ENCODE data around the gene ZNF423.
"Not testable (repeated sequence)": the region's sequence is repeated elsewhere in the genome, so short reads cannot be mapped to it uniquely, and the experiment has no call there.

ZNF423 gene

DNA sequence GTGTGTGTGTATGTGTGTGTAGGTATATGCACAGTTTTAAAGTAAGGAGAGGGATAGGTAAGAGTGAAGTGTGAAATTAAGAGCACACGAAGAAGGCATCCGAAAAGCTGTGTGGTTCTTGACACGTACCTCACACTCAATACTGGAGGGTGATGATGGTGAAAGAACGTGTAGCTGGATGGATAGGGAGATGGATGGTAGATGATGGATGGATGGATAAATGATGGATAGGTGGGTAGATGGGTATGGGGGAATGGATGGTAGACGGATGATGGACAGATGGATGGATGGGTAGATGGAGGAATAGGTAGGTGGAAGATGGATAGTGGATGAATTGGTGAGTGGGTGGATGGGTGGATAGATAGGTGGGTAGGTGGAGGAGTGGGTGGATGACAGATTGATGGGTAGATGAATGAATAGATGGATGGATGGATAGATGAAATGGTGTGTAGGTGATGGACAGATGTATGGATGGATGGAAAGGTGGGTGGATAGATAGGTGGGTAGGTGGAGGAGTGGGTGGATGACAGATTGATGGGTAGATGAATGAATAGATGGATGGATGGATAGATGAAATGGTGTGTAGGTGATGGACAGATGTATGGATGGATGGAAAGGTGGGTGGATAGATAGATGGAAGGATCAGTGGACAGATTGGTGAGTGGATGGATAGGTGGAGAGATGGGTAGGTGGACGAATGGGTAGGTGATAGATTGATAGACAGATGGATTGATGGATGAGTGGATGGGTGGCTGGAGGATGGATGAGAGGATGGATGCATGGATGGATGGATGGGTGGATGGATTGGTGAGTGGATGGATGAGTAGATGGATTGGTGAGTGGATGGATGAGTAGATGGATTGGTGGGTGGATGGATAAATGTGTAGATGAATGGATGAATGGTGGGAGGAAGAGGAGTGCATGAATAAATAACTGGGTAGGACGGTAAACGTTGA lies 349.6 kb downstream of the ZNF423 start:
- DNase-seq (ENCODE audit: low read depth): not testable (repeated sequence)

DNA sequence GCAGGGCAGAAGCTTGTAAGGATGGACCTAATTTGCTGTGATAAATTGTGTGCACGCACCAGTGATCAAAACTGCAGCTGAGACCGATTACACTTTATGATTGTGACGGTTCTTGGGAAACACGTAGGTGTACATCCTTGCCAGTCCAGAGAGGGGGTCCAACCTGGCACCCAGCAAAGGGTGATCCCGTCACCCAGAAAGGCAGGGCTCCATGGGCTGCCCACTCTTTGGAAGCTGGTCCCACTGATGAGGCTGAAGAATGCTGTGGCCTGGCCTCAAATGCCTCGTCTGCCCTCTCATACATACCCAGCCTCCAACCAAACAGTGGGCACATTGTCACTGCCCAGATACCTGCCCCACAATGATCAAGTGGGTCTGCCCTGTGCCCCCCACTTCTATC lies 350.4 kb downstream of the ZNF423 start:
- DNase-seq (ENCODE audit: low read depth): no peak

DNA sequence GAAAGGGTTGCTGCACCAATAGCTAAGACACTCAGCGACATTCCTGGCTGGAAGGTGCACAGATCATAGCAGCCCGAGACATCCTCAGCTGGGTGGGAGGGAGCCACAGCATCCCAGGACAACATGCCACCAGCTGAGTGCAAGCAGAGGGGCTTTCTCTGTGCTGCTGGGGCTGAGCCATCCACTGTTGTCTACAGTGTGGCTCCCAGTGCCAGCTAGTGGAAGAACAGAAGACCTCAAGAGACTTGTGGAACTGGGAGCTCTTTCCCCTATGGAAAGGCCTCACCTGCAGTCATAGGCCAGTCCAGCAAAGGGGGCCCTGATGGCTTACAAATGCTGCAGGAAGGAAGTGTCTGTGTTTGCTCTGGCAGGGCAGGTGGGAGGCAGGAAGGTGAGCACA lies 351.3 kb downstream of the ZNF423 start:
- DNase-seq (ENCODE audit: low read depth): no peak

DNA sequence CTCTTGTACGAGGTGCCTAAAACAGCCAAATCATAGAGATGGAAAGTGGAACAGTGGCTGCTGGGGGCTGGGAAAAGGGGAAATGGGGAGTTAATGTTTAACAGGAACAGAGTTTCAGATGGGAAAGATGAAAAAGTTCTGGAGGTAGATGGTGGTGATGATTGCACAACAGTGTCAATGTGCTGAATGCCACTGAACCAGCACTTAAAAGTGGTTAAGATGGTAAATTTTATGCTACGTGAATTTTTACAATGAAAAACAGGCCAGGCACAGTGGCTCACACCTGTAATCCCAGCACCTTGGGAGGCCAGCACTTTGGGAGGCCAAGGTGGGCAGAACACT lies 351.9 kb downstream of the ZNF423 start:
- no peak for DNase-seq (ENCODE audit: low read depth)

DNA sequence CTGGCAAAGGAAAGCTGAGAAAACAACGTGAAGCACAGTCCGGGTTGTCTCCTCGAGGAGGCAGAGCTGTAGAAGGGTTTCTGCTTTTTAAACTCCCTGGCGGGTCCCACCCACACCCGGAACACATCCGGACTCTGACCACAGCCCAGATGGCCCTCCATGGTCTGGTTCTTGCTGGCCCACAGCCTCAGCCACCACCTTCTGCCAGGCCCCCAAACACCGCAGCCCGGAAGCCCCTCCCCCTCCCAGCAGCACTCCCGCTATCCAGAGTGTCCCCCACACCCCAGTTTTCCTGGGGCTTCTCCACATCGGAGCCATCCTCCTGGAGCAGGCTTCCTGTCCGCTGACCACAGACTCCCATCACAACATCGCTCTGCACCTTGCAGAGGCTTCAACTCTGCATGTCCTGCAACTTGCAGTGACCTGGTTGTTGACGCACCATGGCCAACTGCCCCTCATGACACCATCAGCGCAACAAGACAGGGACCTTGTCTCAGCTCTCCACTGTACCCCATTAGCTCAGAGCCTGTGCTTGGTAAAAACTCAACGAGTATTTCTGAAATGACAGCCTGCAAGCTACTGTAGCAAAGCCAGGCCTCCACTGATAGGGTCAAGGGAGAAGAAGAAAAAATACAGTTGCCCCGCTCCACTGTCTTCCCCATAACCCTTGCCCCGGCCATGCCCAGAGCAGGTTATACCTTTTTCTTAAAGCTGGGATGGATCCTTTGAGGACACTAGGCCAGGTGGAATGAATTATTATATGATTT lies 352.5 kb downstream of the ZNF423 start:
- DNase-seq (ENCODE audit: low read depth): no peak

DNA sequence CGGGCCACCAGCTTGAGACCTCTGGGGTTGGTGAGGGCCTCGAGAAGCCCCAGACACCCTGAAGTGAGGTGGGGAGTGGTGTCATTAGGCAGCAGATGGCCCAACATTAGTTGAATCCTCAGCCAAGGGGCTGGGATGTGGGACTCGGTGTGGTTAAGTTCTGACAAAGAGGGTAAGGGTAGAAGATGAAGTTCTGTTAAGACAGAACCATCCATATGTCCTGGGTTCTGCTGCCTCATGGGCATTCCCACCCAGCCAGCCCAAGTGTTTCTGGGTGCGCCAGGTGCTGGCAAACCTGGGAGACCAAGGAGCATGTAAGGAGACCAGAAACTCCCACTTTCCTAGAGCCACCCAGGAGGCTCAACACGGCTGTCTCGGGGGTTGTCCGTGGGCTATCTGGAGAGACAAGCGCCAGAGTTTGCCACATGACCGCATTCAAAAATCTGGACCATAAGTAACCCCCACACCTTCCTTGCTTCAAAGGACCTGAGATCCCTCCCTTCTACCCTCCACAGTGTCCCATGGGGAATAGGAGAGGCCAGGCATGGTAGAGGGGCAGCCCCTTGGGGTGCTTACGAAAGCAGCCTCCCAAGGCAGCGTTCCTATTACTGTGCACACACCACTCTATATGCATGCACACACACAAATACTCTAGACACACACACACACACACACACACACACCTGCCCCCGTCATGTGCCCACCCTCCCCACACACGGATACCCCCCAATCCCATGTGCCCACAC lies 353.6 kb downstream of the ZNF423 start:
- DNase-seq (ENCODE audit: low read depth): no peak

DNA sequence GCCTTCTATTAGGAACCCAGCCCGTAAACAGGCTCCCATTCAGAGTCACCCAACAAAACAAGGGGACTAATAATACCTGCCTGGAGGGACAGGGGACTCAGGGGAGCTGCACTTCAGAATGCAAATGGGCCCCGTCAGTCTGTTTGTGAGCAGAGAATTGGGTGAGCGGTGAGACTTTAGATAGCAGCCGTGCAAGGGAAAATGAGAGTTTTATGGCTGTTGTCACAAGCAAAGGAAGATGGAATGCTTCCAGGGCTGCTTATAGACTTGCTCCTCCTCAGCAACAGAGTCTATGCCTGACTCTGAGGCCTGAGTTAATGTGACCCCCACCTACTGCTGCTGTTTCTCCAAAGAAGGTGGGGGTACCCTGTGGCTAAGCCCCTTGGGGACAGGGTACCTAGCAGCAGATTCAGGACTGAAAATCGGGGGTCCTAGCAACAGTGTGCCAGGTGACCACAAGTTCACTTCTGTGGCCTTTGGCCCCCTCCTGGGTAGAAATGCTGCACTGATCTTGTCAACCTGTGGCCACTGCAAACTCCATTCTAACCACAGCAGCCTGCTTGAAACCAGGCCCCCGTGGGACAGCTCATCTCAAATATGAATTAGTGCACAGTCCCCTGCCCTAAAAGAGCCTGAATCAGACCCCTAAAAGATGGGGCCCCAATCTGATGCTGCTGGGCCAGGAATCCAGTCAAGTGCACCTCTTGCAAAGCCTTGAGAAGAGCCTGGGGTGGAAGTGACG lies 355.9 kb downstream of the ZNF423 start:
- no peak for DNase-seq (ENCODE audit: low read depth)

DNA sequence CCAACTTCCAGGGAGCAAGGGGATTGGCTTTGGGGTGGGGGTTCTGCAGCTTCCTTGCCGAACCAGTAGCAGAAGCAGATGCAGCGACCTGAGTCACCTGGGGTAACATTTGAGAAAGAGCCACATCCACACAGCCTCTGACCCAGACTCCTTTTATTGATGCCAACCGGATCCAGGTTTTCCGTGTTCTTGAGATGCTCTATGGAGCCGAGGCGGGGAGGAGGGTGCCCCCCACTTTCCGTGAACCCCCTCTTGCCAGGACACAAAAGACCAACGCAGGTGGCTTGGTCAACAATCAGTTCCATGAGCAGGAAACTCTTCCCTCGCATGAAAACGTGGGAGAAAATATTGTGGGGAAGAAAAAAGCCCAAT lies 356.5 kb downstream of the ZNF423 start:
- DNase-seq (ENCODE audit: low read depth): no peak

DNA sequence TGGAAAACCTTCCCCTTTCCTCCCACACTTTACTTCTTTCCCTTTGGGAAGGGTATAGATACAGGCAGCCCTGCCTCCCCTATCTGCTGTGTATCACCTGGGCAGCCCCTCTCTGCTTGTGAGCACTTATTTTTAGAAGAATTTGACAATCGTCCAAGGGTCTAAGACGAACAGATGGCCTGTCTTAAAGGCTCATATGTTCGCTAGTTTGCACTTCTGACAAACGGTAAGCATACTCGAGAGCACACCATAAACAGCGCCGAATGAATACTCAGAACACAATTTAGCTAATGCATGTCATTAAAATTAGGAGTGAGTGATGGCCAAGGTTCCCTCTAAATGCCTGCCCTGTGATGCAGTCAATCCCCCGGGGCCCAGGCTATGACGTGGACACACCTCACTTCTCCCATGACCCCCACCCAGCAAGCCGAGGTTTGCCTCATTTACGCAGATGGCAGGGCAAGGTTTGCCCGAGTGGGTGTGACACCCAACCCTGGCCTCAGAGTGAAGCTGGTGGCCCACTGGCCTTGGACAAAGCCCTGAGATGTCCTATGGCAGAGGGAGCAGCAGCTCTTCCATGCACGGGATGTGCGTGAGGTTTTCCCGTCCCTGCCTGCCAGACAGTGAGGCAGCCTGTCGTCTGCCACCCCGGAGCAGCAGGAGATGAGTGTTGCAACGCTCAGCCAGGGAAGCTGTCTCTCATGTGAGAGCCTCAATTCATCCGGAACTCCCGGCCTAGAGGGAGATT lies 357.1 kb downstream of the ZNF423 start:
- no peak for DNase-seq (ENCODE audit: low read depth)

DNA sequence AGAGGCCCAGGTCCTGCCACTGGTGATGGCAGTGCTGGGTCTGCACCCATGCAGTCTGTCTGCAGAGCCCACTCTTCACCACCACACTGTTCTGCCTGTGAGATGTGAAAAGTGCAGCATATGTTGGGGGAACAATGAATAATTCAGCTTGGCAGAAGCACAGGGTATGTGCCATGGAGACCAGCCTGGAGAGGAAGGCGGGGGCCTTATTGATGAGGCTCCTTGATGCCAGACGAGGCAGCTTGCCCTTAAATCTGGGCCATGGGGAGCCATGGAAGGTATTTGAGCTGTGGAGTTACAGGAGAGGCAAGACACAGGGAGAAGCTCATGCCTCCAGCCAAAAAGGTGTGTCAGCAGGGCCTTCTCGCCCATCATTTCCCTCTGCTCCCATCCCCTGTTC lies 357.6 kb downstream of the ZNF423 start:
- DNase-seq (ENCODE audit: low read depth): no peak

DNA sequence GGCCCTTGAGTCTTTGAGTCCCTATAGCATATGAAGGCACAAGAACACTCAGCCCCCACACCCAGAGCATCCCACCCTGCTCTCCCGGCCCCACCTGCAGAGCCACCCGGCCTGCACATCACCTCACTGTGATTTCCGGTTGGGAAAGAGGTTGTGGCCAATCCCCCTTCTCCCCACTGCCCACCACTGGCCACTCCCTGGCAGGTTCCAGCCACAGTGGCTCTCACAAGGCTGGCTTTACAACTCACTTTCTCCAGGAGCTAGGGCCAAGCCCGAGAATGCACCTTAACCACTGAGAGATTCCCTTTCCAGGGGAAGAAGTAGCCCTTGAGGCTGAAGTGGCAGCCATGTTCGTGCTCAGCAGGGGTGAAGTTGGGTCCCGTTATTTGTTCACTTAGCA lies 358.4 kb downstream of the ZNF423 start:
- no peak for DNase-seq (ENCODE audit: low read depth)

DNA sequence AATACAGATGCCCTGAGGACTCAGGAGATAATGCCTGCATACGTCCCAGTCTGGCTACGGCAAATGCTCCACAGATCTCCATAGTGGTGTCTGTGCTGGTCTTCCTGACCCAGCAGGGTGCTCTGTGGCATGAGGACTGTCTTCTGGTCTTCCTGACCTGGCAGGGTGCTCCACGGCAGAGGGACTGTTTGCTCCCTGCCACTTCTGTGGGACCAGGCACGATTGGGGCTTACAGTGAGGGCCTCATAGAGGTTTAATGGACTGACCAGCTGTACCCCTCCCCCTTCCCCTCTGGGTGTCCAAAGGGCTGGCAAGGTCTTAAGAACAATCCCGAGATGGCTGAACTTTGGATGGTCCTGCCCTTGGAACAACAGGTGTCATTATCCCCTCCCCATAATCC lies 359.3 kb downstream of the ZNF423 start:
- DNase-seq (ENCODE audit: low read depth): no peak

DNA sequence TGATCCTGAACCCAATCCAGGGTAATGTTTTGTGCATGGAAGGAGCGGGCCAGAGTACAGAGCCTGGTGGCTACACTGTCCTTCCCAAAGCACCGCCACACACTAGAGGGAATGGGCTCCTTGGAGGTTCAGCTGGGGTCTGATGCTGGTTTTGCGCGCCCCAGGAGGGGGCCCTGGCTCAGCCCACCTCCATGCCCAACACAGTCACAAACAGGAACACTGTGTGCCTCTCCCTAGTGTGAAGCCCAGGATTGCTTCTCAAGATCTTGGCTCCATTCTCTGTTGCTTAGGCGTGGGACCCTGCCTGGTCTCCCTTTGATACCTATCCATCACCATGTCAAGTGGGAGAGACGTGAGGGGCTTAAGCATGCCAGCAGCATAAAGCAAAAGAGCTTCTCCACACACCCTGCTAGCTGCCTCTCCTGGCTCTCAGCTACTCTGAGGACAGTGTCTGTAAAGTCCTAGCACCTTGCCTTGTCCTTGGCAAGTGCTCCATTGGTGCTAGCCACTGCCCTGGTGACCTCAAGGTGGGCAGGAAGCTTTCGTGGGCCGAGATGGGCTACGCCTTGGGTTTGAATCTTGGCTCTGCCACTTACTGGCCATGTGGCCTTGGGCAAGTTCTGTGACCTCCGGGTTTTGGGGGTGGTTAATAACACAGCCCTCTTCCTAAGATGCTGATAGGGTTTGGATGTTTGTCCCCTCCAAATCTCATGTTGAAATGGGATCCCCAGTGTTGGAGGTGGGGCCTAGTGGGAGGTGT lies 360.1 kb downstream of the ZNF423 start:
- DNase-seq (ENCODE audit: low read depth): no peak

DNA sequence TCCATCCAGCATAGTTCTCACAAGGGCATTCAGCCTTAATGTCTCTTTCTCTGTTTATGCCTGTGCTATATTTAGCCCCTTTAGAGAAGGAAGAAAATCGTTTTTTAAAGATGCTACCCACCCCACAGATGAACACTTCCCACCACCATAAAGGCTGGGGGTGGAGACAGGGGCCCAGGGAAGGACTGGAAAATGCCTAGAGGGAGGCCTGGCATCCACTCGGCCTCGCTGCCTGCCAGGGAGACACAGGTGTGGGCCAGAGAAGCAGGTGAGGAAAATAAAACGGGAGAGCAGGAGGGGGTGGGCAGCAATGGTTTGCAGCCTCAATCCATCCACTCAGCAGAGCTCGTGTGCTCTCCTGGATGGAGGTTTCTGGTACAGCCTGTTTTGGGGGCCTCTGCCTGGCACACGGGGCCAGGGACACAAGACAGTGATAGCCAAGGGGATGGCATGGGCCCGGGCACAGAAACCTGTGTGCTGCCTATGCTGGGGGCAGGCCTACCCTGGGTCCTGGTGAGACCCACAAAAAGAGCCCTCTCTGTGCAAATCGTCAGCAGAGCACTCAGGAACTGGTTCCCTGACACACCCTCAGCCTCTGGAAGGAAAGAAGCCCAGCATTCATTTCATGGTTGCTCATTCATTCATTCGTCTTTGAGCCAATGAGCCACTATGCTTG lies 360.9 kb downstream of the ZNF423 start:
- DNase-seq (ENCODE audit: low read depth): no peak

DNA sequence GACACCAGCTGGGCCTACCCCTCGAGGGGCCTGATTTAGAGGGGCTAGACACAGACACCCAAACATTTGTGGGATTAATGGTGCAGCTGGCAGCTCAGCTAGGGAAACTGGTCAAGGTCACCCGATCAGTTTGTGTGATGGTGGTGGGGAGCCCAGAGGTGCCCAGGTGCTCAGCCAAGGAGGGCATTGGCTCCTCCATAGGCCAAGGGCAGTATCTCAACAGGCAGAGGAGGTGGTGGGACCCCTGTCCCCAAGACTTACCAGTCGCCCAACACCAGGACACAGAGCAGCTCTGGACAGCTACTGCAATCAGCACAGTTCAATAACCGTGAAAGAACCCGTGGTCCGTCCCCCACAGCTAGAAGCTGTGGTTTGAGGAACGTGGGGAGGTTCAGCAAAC lies 361.4 kb downstream of the ZNF423 start:
- DNase-seq (ENCODE audit: low read depth): no peak

DNA sequence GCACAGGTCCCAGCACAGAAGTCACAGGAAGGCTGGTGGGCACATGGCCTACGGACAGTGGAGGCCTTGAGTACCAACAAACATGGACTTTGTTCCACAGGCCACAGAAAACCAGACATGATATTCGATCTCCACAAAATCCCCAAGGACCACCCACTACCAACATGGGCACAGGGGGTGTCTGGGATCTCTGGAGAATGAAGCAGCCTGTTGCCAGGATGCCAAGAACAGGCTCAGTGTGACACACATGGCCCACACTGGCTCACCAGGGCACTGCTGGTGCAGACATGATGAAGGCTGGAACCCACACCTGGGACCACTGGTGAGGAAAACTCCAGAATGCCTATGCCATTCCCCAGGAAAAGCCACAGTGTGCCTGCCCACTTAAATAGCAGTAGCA lies 362.1 kb downstream of the ZNF423 start:
- no peak for DNase-seq (ENCODE audit: low read depth)

DNA sequence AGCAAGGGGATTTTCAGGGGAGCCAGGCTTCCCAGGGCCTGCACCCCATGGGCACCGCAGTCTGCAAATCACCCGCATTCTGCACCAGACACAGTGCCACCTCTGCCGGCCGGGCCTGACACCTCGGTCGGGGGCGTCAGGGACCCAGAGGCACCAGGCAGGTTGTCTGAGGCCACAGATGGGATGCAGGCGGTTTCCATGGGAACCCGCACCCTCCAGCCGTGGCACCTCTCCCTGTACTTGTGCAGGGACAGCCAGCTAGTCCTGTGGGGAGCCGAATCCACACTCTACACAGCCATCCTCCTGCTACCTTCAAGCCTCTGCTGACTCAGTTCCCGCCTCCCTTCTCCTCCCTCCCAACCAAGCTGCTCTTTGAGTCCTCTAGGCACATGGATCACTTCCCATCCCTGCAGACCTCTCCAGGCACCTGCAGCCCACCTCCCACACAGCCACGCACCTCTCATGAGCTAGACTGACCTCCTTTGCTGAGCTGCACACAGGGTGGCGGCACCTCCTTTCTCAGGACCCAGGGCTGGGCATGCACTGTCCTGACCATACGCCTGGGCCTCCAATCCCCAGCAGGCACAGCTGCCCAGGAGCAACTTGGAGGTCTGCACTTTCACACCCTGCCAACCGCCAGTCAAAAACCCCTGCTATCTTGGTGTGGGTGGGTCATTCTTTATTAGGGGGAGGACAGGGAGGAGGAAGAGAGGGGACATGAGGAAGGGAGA lies 362.9 kb downstream of the ZNF423 start:
- DNase-seq (ENCODE audit: low read depth): no peak

DNA sequence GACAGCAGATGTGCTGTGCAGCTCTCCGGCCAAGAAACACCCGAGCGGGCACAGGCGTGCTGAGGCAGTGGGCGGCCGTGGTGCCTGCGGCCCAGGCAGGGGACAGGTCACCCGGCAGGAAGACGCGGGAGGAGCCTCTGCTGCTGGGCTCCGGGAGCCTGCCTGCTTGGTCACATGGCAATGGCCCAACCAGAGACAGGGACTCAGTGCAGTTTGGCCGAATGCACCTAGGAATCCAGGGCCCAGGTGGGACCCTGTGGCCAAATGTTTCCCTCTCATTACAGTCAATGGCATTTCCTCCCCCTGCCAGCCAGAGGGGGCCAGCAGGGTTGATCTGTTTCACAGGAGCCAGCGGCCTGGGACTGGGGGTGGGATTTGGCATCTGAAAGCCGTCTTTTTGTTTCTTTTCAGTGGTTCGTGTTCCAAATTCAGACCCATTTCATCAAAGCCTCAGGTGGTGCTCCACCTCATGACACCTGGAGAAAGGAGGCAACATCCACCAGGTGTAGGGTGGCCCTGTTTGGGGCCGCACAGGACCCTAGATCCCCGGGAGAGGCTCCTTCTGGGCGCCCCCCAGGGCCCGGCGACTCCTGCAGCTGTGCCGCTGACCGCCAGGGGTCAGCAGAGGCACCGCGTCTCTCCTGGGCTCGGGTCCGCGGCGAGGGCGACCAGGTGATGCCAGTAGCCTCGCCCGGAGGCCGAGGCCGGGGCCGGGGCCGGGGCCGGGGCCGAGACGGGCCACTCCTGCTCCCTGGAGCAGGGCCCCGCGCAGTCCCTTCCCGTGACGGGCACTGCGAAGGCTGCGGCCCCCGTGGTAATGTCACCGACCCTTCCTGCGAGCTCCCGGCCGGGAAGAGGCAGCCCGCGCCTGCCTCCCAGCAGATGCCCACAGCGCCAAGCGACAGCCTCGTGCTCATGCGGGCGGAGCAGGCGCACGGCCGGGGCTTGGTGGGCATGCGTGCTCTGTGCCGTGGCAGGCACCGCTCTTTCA lies 363.8 kb downstream of the ZNF423 start:
- DNase-seq (ENCODE audit: low read depth): no peak
